NCI-H146 treated with DMSO at 0.1 percent for 48 hours (cell line): ENCODE data around the gene C2orf78.
"Not testable (repeated sequence)": the region's sequence is repeated elsewhere in the genome, so short reads cannot be mapped to it uniquely, and the experiment has no call there.

ENCODE experiments used
- DNase-seq: peaks from one replicate; lab custom pipeline; 2025; ENCODE audit not compliant: unreplicated experiment; lab: John Stamatoyannopoulos, UW

Gene C2orf78, protein sequence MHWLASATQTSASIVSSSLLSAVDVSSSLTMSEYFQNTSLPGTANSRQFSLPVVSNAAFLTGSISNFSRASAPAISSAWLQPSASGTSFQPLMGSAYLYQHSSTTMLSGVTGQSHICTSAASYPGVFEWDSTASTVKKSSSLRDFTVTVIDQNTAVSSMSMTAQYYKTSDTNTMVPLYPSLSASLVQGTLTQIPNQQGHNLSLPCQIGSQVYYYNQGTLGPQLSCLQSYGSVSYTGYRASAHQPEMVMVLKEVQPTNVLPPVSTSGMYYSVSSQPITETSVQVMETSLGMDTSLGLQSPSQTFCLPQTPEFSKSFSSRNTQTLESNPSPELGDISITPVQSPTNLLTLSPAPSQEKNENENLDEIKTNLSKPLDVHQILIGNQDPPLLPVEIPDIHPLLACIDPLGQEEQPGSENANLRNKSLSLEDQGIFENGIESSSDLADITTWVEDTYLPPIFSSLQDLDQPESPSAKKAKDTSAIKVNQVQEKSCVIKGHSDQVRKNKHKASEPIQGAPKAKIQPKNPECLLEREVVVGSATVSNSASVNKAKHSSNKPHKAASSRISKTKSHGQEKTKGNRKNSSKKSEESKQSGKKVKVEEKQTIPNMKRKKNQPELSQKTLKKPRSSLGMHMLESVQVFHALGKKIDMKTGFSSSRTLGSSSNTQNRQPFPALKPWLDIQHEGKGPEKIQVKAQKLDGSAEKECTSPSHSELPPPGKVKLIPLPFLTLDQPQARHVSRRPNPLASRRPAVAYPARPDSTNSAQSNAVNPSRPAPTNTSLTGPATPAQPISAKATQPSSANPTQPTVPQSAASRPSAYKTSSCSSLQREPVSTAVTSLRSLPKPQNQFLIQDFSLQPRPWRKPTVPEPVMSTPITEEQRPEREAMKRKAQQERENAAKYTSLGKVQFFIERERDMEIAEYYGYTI

DNA sequence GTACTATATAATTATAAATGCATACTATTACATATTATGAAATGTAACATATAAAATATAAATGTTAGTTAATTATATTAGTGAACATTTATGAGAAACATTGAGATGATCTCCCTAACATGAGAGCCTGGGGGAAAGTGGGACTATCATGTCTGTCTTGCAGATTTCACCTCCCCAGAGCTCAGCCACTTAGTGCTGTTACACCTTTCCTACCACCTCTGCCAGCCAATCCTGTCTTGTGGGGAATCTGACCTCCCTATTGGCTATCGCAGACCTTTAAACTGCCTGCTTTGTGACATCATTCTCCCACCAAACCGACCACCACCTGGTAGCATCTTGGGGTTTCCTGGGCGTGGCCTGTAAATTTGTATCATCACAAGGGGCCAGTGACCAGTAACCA, at the start of gene C2orf78:
C2orf78 (plus strand) TSS at position 301 of the 400 bp plus-strand sequence. CDS start 127 bp downstream, outside the sequence.
- not testable (repeated sequence) for DNase-seq

DNA sequence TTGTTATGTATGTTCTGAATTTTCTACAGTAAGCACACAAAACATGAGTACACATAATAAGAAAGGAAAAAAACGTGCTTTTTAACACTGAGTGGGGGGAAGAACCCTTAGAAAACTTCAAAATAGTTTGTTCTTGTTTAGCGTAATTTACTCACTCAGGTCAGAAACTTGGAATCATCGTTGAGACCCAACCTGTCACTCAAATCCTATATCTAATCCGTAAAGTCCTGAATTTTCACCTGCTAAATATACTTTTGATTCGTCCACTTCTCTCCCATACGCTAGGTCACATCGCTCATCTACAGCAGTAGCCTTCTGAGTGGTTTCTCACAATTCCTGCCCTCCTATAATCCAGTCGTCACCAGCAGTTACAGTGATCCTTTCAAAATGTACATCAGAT, 47.6 kb upstream of the C2orf78 start:
- no peak for DNase-seq

DNA sequence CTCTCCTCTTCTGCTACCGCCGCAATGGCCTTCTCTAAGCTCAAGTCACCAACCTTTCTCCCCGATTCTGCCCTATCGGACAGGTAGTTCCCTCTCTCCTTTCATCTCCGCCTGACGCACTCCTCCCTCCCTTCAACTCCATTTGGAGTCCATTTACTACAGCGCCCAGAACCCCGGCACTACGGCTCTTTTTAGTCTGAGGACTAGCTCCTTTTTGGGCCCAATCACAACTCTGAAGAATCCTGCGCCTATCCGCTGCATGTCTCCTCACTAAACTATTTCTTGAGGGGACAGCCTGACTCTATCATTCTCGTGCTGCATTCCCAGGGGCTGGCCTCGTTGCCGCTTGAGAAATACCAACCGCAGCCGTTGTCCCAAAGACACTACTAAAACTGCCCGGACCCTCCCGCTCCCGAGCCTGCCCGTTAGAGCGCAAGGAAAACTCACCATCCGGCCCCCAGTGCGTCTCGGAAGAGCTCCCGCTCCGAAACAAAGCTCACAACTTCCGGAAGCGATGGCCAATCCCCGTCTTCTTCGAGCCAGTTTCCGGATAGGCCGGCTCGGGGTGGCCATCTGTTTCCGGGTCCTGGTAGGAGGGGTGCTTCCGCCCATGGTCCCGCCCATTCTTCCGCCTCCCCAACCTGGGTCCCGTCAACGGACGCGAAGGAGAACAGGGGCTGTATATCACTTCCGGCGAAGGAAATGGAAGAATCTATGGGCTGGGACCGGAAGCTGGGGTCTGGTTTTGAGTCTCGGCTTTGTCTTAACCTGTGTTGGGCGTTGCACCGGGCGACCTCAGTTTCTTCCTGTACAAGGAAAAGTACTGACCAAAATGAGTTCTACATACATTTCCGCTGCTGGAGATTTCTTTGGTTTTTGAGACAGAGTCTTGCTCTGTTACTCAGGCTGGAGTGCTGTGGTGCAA, 46.9 kb upstream of the C2orf78 start, which contains the start of gene TPRKB:
TPRKB (minus strand) TSS at position 491 of the 925 bp plus-strand sequence. CDS start 2,776 bp downstream, outside the sequence.
- DNase-seq: peak; percentile 93

DNA sequence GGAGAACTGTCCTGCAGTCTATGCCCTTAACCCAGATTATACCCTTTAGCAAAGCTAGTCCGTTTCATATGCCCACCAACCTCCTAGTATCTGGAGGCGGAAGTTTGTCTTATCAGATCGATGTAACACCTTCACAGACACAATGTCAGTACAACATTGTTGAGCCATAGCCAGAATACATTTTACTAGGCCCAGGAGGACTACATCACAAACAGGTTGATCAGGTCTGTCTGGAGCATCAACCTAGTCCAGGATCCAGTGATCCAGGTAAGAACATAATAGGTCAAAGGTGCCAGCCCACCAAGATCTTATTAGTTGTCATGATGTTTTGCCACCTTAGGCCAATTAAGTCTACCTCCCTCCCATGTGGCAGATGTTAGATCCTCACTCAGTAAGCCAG, 44.9 kb upstream of the C2orf78 start:
- no peak for DNase-seq

DNA sequence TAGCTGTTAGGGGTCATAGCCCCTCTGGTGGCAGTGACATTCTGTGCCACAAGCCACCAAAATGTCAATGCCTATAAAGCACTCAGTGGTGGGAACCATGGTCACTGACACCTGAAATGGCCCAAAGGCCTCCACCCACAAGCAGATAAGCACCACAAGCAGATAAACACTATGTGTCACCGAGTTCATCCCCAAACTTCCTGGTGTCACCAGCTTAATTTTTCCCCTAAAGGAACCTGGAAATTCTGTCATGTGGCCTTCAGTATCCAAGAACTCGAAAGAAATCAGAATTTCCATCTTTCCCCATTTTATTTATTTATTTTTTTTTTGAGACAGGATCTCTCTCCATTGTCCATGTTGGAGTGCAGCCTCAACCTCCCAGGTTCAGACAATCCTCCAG, 43.2 kb upstream of the C2orf78 start:
- DNase-seq: no peak

DNA sequence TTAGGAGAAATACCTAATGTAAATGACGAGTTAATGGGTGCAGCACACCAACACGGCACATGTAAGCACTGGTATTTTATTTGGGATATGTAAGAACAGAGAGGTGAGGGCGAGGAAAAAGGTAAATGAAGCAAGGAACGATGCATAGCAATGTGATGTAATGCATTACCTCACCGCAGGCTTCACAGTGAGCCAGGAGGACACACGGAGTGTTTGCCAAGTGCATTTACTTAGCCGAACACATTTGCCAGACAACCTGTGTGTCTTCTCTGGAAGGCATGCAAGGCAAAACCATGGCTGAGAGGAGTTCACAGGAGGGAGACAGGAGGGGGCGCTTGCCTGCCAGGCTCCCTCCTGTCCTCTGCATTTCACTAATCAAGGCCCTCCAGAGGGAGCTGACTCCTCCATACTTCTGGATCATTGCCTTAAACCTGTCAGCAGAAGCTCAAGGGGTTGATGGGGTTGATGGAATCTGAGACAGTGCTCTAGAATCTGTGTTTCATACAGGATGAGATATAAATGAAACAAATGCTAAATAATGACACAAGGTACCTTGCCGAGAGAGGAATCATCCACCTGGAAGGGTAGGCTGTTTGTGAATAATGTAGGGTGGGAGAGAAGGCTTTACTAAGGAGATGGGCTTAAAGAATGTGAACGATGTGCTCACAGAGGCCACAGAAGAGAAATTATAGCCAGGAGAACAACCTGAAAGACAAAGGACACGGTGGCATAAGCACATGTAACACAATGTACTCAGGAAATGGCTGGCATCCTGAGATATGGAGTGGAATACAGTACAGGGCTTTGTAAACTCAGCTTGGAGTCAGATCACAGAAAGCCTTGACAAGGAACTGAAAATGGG, 37.7 kb upstream of the C2orf78 start:
- no peak for DNase-seq

DNA sequence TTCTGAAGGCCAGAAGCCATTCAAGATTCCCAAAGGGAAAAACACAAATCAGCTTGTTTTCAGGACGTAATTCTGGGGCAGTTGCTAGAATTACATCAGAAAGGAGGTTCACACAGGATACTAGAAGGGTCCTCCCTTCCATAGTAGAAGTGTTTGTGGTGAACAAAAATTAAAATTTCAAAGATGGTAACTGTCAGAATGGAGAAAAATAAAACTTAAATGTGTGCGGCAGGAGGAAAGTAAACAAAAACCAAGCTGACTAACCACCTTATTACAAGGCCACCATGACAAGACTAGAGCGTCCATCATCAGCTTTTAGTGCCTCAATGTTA, 37.1 kb upstream of the C2orf78 start:
- no peak for DNase-seq

DNA sequence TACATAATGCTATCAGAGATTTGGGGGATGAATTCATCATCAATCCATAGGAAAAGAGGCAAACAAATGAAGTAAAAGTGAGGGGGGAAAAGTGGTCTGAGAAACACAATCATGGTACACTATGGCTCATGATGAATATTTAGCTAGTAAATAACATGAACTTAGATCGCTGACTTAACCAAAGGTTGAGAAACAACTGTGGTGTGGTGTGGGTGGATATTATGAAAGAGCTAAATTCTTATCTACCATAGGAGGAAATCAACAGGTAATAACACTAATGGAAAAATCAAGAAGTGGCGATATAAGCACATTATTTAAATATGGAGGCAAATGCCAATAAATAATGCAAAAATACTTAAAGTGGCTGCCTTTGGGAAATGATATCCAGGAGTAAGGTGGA, 34.7 kb upstream of the C2orf78 start:
- no peak for DNase-seq

DNA sequence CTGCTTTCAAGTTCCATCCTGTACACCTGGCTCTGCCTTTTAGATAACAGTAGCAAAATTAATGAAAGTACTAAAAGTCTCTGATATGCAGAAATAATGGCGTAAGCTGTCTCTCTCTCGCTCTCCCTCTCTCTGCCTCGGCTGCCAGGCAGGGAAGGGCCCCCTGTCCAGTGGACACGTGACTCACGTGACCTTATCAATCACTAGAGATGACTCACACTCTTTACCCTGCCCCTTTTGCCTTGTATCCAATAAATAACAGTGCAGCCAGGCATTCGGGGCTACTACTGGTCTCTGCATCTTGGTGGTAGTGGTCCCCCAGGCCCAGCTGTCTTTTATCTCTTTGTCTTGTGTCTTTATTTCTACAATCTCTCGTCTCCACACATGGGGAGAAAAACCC, 29.7 kb upstream of the C2orf78 start:
- DNase-seq: not testable (repeated sequence)

DNA sequence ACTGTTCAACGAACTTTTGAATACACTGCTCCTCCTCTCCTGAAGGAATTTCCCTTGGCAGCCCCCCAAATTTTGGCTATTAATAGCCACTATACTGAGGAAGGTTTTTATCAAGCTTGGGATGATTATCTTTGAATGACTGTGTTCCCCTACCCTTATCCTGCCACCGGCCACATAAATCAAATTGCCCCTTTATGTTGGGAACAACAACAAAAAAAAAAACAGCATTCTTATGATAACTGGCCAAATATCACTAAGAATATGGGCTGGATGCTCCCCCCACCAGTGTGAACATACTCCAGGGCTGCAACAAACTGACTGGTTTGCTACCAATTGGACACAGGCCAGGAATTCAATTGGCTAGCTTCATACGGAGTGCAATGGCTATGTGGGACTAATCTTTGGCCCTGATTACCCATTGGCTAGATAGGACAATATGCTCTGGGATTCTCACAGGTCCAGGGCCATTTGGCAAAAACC, 24.7 kb upstream of the C2orf78 start:
- DNase-seq: no peak

DNA sequence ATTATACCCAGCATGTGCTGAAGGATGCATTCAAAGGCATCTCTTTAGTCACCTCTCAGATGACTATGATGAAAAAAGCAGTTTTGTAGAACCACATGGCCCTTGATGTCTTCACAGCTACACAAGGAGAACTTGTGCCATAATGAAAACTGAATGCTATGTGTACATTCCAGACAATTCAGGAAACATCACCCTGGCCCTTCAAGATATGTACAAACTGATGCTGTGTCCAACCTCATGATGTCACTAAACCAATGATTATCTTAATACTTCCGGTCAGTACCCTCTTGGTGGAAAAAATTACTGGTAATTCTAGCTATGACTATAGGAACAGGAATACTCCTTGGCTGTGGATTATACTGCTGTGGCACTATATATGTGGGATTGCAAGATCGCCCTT, 24.1 kb upstream of the C2orf78 start:
- DNase-seq: no peak

DNA sequence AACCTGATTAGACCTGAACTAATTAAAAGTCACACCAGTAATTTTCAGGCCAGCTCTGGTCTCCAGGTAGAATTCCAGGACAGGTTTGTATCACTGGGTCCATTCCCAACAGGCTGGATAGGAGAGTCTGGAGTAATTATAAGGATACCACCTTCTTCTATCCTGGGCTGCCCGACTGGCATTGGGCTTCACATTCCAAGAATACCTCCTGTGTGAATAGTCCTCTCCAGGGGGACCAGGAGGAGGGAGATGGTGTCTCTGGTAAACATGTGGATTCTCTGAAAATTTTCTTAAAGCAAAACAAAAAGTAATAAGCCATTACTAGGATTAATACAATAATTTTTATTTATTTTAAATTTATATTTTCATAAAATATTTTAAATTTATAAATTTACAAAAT, 21.4 kb upstream of the C2orf78 start:
- no peak for DNase-seq

DNA sequence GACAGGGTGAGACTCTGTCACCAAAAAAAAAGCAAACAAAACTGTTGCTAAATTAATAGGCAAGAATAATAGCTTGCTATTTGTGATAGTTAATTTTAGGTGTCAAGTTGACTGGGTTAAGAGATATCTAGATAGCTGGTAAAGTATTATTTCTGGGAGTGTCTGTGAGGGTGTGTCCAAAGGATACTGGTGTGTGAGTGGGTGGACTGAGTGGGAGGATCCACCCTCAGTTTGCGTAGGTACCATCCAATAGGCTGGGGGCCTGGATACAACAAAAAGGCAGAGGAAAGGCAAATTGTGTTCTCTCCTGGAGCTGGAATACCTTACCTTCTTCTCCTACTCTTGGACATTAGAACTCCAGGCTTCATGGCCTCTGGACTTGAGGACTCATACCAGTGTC, 19.0 kb upstream of the C2orf78 start:
- DNase-seq: no peak

DNA sequence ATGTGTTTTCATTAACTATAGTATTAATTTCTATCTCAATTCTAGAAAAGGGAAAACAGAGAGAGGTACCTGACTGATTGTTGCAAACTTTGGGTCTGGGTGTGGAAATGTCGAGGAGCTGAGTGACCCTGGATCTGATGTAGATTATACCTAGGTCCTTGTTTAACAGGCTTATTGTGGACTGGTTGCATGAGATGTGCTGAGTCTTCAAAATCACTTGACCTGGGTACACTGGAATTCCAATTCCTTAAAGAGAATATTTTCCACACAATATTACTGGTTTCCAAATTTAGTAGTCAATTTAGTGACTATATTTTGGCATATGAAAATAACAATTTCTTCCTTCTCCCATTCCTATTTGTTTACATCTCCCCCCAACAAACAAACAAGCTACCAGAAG, 17.6 kb upstream of the C2orf78 start:
- no peak for DNase-seq

DNA sequence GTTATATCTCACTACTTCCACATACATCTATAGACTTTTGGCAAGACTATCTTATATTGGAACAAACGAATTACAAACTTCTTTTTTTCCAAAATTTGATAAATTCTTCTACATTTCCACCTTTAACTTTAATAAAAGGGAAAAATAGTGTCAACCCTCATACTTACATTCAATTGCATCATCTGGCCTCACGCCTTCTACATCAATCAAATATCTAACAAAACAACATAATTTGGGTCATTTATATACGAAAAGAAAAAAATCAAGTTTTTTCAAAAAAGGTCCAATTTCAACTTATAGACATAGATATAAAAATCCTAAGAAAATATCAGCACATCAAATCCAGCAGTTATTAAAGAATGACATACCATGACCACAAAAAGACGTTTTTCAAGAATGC, 17.0 kb upstream of the C2orf78 start:
- DNase-seq: no peak

DNA sequence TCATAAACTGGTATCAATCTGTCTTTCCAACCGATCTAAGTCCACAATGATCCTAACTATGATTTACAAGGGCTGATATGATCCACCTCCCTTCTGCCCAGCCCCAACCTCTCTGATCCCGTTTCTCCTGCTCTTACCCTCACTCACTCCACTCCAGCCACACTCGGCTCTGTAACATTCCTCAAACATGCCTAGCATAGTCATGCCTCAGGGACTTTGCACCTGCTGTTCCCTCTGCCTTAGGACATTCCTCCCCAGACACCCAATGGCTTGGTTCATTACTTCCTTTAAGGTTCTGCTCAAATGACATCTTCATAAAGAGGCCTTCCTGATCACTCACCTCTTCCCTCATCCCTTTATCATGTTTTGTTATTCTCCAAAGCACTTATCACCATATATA, 13.3 kb upstream of the C2orf78 start:
- no peak for DNase-seq

DNA sequence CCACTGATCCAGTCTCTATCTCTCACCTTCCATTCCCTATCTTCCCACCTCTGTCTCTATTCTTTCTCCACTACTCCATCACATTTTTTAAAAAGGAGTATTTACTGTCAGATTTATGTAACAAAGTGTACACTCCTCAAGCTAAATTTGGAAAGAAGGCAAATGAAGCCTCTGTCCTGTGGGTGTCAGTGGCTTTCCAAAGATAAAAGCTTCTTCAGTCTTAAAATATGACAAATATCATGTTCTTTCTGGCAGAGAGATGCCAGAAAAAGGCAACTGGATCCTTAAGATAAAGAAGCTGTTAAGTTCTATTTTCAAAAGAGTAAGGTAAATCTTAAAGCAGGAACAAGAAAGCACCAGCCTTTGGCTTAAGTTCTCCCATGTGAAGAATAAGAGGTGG, 11.2 kb upstream of the C2orf78 start:
- DNase-seq: no peak

DNA sequence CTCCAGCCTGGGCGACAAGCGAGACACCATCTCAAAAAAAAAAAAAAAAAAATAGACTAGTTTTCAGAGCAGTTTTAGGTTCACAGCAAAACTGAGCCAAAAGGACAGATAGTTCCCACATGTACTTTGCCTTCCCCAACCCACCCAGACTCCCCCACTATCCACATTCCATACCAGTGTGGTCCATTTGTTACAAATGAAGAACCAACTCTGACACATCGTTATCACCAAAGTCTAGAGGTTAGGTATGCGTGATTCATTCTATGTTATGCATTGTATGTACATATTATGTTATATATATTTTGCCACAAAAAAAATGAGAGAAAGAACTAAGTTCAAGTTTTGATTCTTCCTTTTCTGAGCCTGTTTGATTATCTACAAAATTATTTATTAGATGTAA, 7.6 kb upstream of the C2orf78 start:
- no peak for DNase-seq

DNA sequence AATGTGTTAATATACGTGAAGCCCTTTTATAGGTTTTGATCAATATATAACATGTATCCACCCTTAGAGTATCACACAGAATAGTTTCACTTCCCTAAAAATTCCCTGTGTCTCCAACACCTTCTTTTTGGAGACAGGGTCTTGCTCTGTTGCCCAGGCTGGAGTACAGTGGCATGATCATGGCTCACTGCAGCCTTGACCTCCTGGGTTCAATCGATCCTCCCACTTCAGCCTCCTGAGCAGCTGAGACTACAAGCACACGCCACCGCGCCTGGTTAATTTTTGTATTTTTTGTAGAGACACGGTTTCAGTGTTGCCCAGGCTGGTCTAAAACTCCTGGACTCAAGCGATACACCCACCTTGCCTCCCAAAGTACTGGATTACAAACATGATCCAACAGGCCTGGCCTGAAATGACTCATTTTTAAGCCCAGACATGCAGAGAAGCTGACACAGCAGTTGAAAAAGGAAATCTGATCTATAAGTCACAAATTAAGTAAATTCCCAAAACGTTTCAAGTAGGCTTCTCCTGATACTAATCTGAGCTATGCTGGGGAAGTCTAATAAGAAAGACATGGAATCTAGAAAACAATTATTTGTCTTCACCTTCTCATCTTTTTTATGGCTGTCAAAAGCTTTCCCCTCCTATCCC, 7.0 kb upstream of the C2orf78 start:
- no peak for DNase-seq
